SK-N-SH treated with all-trans-retinoic acid at 6 μM for 48 hours (cell line): ENCODE results near the gene MTMR8.

Experiments used
- ATAC-seq: fragments of 200-7000 bp; cut with Tn5 transposase; 3 replicates; pipeline ENCODE4 v1.9.1; 2020; ENCODE audit warnings: mild to moderate bottlenecking, moderate library complexity
- ARNTL ChIP-seq: fragments of 450-650 bp; formaldehyde crosslinking; IDR thresholded peaks from 2 replicates; pipeline ENCODE4 v1.5.0; 2020; ENCODE audit warnings: low read depth, mild to moderate bottlenecking, moderate library complexity, borderline replicate concordance
- BACH2 ChIP-seq: fragments of 250-450 bp; sonication (Bioruptor Pico); IDR thresholded peaks from 2 replicates; pipeline ENCODE4 v1.9.0; 2021; ENCODE audit warnings: mild to moderate bottlenecking, borderline replicate concordance
- CSDC2 ChIP-seq: fragments of 250-450 bp; sonication (Bioruptor Pico); IDR thresholded peaks from 2 replicates; pipeline ENCODE4 v1.5.0; 2020; ENCODE audit warnings: mild to moderate bottlenecking, moderate library complexity
- ESRRG ChIP-seq: fragments of 250-450 bp; sonication (Bioruptor Pico); IDR thresholded peaks from 2 replicates; pipeline ENCODE4 v1.6.1; 2021; ENCODE audit warnings: mild to moderate bottlenecking
- GLIS3 ChIP-seq: fragments of 250-450 bp; sonication (Bioruptor Pico); IDR thresholded peaks from 2 replicates; pipeline ENCODE4 v1.5.0; 2020; ENCODE audit warnings: mild to moderate bottlenecking, moderate library complexity
- ISL1 ChIP-seq: fragments of 250-450 bp; sonication (Bioruptor Pico); IDR thresholded peaks from 2 replicates; pipeline ENCODE4 v2.1.2; 2022; ENCODE audit warnings: mild to moderate bottlenecking, moderate library complexity
- RARB ChIP-seq: fragments of 250-450 bp; sonication (Bioruptor Pico); IDR thresholded peaks from 2 replicates; pipeline ENCODE4 v1.8.0; 2021; ENCODE audit warnings: mild to moderate bottlenecking, moderate library complexity
- TCF4 ChIP-seq: fragments of 250-450 bp; sonication (Bioruptor Pico); IDR thresholded peaks from 2 replicates; pipeline ENCODE4 v1.8.0; 2021; ENCODE audit warnings: mild to moderate bottlenecking, moderate library complexity, borderline replicate concordance
- TOX ChIP-seq: fragments of 250-450 bp; sonication (Bioruptor Pico); IDR thresholded peaks from 2 replicates; pipeline ENCODE4 v1.8.0; 2021; ENCODE audit warnings: mild to moderate bottlenecking, moderate library complexity, borderline replicate concordance
- ZC3H10 ChIP-seq: fragments of 250-450 bp; sonication (Bioruptor Pico); IDR thresholded peaks from 2 replicates; pipeline ENCODE4 v1.5.1; 2021; ENCODE audit warnings: mild to moderate bottlenecking, moderate library complexity
- ZFP30 ChIP-seq: fragments of 450-650 bp; formaldehyde crosslinking; IDR thresholded peaks from 2 replicates; pipeline ENCODE4 v1.5.0; 2022; ENCODE audit warnings: mild to moderate bottlenecking, moderate library complexity
- ZNF565 ChIP-seq: fragments of 450-650 bp; formaldehyde crosslinking; conservative IDR thresholded peaks from 2 replicates; pipeline ENCODE4 v1.5.0; 2020; ENCODE audit warnings: low read depth, mild to moderate bottlenecking, moderate library complexity
- ZNF70 ChIP-seq: fragments of 450-650 bp; formaldehyde crosslinking; IDR thresholded peaks from 2 replicates; pipeline ENCODE4 v1.5.0; 2020; ENCODE audit warnings: mild to moderate bottlenecking, moderate library complexity
- ZNF8 ChIP-seq: fragments of 450-650 bp; formaldehyde crosslinking; IDR thresholded peaks from 2 replicates; pipeline ENCODE4 v1.5.0; 2020; ENCODE audit warnings: mild to moderate bottlenecking, moderate library complexity
- TF ChIP-seq, protein P1 (sequence below): fragments of 250-450 bp; sonication (Bioruptor Pico); IDR thresholded peaks from 2 replicates; pipeline ENCODE4 v1.5.0; 2020; ENCODE audit warnings: mild to moderate bottlenecking, moderate library complexity
- TF ChIP-seq, protein P2 (sequence below): fragments of 250-450 bp; sonication (Bioruptor Pico); IDR thresholded peaks from 2 replicates; pipeline ENCODE4 v1.5.1; 2020; ENCODE audit warnings: low read depth, mild to moderate bottlenecking, moderate library complexity
- TF ChIP-seq, protein P3 (sequence below): fragments of 250-450 bp; sonication (Bioruptor Pico); IDR thresholded peaks from 2 replicates; pipeline ENCODE4 v1.8.0; 2020; ENCODE audit warnings: mild to moderate bottlenecking, moderate library complexity, borderline replicate concordance
- TF ChIP-seq, protein P4 (sequence below): fragments of 250-450 bp; sonication (Bioruptor Pico); IDR thresholded peaks from 2 replicates; pipeline ENCODE4 v1.8.0; 2021; ENCODE audit warnings: low read depth, mild to moderate bottlenecking, moderate library complexity, borderline replicate concordance

MTMR8 gene

DNA sequence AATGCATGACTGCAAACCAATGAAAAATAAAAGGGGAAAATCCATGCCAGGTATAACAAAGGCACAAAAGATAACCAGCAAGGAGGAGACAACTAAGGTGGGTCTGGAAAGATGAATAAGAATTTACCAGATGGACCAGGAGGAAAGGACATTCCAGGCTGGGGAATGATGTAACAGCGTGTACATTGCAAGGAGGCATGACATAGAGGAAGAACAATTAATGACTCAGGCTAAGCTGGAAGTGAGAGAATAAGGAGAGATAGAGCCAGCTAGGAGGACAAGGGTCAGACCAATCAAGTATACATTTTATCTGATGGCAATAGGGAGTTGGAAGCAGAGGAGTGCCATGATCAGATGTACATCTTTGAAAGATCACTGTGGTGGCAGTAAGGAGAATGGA is 57.0 kb downstream of the MTMR8 start (continued):
- TF ChIP-seq, protein P1, sequence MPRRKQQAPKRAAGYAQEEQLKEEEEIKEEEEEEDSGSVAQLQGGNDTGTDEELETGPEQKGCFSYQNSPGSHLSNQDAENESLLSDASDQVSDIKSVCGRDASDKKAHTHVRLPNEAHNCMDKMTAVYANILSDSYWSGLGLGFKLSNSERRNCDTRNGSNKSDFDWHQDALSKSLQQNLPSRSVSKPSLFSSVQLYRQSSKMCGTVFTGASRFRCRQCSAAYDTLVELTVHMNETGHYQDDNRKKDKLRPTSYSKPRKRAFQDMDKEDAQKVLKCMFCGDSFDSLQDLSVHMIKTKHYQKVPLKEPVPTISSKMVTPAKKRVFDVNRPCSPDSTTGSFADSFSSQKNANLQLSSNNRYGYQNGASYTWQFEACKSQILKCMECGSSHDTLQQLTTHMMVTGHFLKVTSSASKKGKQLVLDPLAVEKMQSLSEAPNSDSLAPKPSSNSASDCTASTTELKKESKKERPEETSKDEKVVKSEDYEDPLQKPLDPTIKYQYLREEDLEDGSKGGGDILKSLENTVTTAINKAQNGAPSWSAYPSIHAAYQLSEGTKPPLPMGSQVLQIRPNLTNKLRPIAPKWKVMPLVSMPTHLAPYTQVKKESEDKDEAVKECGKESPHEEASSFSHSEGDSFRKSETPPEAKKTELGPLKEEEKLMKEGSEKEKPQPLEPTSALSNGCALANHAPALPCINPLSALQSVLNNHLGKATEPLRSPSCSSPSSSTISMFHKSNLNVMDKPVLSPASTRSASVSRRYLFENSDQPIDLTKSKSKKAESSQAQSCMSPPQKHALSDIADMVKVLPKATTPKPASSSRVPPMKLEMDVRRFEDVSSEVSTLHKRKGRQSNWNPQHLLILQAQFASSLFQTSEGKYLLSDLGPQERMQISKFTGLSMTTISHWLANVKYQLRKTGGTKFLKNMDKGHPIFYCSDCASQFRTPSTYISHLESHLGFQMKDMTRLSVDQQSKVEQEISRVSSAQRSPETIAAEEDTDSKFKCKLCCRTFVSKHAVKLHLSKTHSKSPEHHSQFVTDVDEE = no peak
- no peak for TF ChIP-seq TOX
- TF ChIP-seq GLIS3 = no peak

DNA sequence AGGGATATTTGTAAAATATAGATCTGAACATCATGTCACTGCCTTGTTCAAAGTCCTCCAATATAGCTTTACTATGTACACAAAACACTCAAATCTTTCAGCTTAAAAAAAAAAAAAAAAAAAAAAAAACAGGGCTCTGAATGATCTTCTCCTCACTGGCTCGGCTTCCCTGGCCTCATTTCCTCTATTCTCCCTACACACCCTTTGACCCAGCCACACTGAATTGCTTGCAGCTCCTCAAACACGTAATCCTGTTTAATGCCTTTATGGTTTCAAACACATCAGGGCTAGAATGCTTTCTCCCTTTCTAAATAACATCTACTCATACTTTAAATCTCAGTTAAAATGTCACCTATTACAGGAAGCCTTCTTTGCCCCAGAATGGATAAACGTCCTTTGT is 60.8 kb downstream of the MTMR8 start:
- no peak for TF ChIP-seq ZNF70 (CRISPR knock-in tag)
- TF ChIP-seq, protein P2, sequence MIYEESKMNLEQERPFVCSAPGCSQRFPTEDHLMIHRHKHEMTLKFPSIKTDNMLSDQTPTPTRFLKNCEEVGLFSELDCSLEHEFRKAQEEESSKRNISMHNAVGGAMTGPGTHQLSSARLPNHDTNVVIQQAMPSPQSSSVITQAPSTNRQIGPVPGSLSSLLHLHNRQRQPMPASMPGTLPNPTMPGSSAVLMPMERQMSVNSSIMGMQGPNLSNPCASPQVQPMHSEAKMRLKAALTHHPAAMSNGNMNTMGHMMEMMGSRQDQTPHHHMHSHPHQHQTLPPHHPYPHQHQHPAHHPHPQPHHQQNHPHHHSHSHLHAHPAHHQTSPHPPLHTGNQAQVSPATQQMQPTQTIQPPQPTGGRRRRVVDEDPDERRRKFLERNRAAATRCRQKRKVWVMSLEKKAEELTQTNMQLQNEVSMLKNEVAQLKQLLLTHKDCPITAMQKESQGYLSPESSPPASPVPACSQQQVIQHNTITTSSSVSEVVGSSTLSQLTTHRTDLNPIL = no peak
- TF ChIP-seq, protein P3, sequence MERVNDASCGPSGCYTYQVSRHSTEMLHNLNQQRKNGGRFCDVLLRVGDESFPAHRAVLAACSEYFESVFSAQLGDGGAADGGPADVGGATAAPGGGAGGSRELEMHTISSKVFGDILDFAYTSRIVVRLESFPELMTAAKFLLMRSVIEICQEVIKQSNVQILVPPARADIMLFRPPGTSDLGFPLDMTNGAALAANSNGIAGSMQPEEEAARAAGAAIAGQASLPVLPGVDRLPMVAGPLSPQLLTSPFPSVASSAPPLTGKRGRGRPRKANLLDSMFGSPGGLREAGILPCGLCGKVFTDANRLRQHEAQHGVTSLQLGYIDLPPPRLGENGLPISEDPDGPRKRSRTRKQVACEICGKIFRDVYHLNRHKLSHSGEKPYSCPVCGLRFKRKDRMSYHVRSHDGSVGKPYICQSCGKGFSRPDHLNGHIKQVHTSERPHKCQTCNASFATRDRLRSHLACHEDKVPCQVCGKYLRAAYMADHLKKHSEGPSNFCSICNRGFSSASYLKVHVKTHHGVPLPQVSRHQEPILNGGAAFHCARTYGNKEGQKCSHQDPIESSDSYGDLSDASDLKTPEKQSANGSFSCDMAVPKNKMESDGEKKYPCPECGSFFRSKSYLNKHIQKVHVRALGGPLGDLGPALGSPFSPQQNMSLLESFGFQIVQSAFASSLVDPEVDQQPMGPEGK = no peak
- TF ChIP-seq ARNTL (CRISPR knock-in tag) = no peak
- TF ChIP-seq, protein P4, sequence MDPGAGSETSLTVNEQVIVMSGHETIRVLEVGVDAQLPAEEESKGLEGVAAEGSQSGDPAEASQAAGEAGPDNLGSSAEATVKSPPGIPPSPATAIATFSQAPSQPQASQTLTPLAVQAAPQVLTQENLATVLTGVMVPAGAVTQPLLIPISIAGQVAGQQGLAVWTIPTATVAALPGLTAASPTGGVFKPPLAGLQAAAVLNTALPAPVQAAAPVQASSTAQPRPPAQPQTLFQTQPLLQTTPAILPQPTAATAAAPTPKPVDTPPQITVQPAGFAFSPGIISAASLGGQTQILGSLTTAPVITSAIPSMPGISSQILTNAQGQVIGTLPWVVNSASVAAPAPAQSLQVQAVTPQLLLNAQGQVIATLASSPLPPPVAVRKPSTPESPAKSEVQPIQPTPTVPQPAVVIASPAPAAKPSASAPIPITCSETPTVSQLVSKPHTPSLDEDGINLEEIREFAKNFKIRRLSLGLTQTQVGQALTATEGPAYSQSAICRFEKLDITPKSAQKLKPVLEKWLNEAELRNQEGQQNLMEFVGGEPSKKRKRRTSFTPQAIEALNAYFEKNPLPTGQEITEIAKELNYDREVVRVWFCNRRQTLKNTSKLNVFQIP (CRISPR knock-in tag) = no peak
- no peak for TF ChIP-seq TOX
- TF ChIP-seq TCF4 = no peak
- TF ChIP-seq CSDC2 = no peak
- TF ChIP-seq GLIS3 = no peak
- TF ChIP-seq ZNF565 (CRISPR knock-in tag) = no peak
- TF ChIP-seq ZC3H10 (CRISPR knock-in tag) = no peak
- TF ChIP-seq RARB (CRISPR knock-in tag) = no peak
- TF ChIP-seq, protein P1 = no peak
- no peak for ATAC-seq

DNA sequence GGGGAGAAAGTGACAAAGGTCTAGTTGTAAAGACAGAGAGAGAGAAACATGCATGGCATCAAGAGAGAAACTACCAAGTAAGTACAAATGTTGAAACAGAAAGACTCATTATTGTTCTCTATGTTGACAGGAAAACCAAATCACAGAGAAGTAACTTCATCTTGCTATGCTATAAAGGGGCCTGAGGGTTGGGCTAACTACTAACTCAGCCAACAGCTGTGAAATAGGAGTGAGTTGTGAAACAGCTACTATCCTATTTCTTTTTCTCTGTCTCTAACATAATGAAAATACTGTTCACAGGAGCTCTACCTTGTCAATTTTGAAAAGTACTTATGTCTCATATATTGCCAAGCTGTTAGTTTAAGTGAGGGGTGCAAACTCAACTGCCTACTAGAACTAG is 65.0 kb downstream of the MTMR8 start:
- ATAC-seq = no peak
- TF ChIP-seq TOX = no peak

DNA sequence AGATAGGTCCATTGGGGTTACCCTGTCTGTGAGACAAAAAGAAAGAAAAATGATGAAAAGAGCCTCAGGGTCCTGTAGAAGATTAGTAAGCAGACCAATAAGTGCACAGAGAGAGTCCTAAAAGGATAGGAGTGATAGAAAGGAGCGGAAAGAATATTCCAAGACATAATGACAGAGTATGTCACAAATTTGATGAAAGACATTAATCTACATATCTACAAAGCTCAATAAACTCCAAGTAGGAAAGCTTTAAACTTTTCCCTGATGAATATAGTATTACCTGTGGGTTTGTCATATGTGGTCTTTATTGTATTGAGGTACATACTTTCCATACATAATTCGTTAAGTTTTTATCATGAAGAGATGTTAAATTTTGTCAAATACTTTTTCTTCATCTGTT is 73.7 kb downstream of the MTMR8 start:
- no peak for ATAC-seq
- TF ChIP-seq CSDC2 = no peak

DNA sequence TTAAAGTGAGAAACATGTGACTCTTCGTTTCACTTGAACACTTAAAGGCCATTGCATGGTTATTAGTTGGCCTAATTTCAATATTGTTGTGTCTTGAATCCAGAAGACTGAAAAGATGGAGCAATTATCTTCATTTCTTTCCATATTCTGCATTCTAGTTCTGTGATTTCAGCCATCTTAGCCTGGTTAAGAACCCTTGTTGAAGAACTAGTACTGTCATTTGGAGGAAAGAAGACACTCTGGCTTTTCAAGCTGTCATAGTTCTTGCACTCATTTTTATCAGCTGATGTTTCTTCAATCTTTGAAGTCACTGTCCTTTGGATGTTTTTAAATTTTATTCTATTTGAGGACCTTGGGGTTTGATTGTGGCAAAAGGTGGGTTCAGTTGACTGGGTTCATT is 81.6 kb downstream of the MTMR8 start:
- ATAC-seq = no peak
- TF ChIP-seq TOX = no peak
- no peak for TF ChIP-seq ZNF565 (CRISPR knock-in tag)
- TF ChIP-seq TCF4 = no peak
- TF ChIP-seq ZNF8 (CRISPR knock-in tag) = no peak
- no peak for TF ChIP-seq ZFP30 (CRISPR knock-in tag)
- TF ChIP-seq ARNTL (CRISPR knock-in tag) = no peak
- TF ChIP-seq CSDC2 = no peak
- TF ChIP-seq ESRRG (CRISPR knock-in tag) = no peak
- TF ChIP-seq, protein P1 = no peak
- TF ChIP-seq BACH2 (CRISPR knock-in tag) = no peak
- no peak for TF ChIP-seq ISL1 (CRISPR knock-in tag)
